Peyer's patch (tissue), 4 donors: ENCODE results near the gene GJA3.

Experiments used
- POLR2A ChIP-seq, 2 donors: fragments of 450-650 bp; IDR thresholded peaks; one replicate each; pipeline ENCODE4 v1.5.1; 2017; ENCODE audit warnings: antibody characterized with exemption in 2 of 2, mild to moderate bottlenecking in 2 of 2, moderate library complexity in 2 of 2
- TF ChIP-seq, protein P1 (sequence below), 6 experiments: fragments of 450-650 bp in 4 of 6; fragments of 200-600 bp in 2 of 6; sonication (generic) in 1 of 6; IDR thresholded peaks; one replicate each; pipeline ENCODE4 v1.5.1; 2017 to 2019; ENCODE audit warnings: antibody characterized with exemption in 6 of 6, mild to moderate bottlenecking in 3 of 6, moderate library complexity in 1 of 6

GRCh38 chr13:20127562-20128458 lies 33.0 kb downstream of the GJA3 start:
- TF ChIP-seq, protein P1, sequence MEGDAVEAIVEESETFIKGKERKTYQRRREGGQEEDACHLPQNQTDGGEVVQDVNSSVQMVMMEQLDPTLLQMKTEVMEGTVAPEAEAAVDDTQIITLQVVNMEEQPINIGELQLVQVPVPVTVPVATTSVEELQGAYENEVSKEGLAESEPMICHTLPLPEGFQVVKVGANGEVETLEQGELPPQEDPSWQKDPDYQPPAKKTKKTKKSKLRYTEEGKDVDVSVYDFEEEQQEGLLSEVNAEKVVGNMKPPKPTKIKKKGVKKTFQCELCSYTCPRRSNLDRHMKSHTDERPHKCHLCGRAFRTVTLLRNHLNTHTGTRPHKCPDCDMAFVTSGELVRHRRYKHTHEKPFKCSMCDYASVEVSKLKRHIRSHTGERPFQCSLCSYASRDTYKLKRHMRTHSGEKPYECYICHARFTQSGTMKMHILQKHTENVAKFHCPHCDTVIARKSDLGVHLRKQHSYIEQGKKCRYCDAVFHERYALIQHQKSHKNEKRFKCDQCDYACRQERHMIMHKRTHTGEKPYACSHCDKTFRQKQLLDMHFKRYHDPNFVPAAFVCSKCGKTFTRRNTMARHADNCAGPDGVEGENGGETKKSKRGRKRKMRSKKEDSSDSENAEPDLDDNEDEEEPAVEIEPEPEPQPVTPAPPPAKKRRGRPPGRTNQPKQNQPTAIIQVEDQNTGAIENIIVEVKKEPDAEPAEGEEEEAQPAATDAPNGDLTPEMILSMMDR (IDR thresholded peaks at IDR 0.05) = peak in 4 of 6 experiments; percentile 20 to 46 (median 26)
- no peak for TF ChIP-seq POLR2A (IDR thresholded peaks at IDR 0.05)
